GM21447 (cell line): ENCODE measurements around the gene PLEKHM3.

Experiments used
- ATAC-seq: cut with Tn5 transposase; IDR thresholded peaks from one replicate; pipeline ENCODE4 v1.9.1; 2021; ENCODE audit not compliant: unreplicated experiment

PLEKHM3 gene

GRCh38 chr2:207993151-207993763 lies 32.1 kb downstream of the PLEKHM3 start:
- ATAC-seq, result no peak

GRCh38 chr2:207991944-207992343 lies 33.4 kb downstream of the PLEKHM3 start:
- ATAC-seq, result no peak

GRCh38 chr2:207990784-207991183 lies 34.5 kb downstream of the PLEKHM3 start:
- no peak for ATAC-seq

DNA sequence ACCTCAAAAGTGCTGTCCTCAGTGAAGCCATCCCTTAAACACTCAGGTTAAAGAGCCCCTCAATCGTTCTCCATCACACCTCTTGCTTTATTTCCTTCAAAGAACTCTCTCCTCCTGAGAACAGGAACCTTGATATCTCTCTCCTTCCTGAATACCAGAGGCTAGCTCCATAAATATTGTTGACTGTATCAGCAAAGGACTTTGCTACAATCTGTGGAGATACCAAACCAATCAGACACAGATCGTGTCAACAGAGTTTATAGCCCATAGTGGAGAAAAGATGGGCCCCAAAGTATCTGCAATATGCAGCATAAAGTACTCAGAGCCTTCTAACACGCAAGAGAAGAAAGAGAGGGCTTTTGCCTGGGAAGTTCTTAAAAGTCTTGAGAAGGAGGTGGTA lies 36.4 kb downstream of the PLEKHM3 start:
- ATAC-seq, result no peak

GRCh38 chr2:207987025-207987716 lies 38.2 kb downstream of the PLEKHM3 start:
- no peak for ATAC-seq

DNA sequence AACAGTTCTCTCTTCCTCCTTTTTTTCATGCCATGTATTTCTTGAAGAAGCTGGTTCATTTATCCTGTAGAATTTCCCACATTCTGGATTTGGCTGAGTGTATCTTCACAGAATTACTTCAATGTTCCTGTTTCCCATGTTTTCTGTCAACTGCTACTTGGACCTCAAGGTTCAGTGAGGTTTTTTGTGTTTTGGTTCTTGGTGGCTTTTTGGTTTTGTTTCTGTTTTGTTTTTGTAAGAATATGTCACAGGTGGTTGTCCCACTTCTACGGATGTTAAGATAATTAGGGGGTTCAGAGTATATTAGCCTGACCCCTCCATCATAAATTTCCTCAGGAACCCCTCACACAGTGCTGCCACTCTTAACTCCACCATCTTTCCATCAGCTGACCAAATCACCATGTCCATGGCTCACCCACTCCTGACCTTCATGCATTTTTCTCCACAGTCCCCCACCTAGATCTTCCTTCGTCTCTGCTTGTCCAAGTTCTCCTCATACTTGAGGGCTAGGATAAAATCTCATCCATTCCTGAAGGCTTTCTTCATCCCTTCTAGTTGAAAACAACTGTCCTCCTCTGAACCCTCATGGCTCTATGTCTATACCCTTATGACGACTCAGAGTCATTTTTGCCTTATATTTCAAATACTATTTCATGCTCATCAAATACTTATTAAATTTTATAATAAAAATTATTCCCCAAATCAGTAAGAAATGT lies 40.4 kb downstream of the PLEKHM3 start:
- ATAC-seq, result no peak

GRCh38 chr2:207983641-207984042 lies 41.7 kb downstream of the PLEKHM3 start:
- ATAC-seq, result peak; percentile 78

- no peak for ATAC-seq
Measured at GRCh38 chr2:207978177-207978948, 47.0 kb downstream of the PLEKHM3 start.

GRCh38 chr2:207975921-207976320 lies 49.4 kb downstream of the PLEKHM3 start:
- ATAC-seq, result no peak

DNA sequence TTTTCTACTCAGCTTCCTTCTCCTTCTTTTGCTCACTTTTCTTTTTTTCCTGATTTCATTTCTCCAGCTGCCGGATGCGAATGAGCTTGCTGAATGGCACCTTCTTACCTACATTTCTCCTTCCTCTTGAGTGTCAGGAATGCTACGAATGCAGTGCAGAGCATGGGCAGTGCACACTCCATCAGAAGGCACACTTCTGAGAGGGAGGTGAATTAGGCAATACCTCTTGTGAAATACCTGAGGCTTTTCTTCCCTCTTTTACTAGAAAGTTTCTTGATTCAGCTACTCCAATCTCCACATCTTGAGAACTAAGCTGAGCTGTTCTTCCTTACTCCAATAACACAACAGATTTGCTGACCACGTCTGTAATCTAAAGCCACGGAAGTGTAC lies 51.1 kb downstream of the PLEKHM3 start:
- no peak for ATAC-seq

- no peak for ATAC-seq
Measured at GRCh38 chr2:207970826-207971180, 54.5 kb downstream of the PLEKHM3 start.

- ATAC-seq, result no peak
Measured at GRCh38 chr2:207970147-207970825, 55.0 kb downstream of the PLEKHM3 start.

- no peak for ATAC-seq
Measured at GRCh38 chr2:207969249-207969648, 56.1 kb downstream of the PLEKHM3 start.

DNA sequence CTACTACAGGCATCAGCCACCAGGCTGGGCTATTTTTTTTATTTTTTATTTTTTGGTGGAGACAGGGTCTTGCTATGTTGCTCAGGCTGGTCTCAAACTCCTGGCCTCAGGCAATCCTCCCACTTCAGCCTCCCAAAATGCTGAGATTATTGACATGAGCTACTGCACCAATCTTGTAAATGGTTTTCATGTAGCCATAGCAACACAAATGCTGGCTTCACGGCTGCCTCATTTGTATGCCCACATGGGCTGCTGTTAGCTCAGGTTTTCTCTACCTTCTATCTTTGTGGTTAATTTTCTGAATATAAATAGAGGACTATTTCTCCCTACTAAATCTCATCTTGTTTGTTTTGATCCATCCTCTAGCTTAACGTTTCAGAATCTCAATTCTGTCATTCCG lies 58.2 kb downstream of the PLEKHM3 start:
- ATAC-seq, result no peak

- ATAC-seq, result no peak
Measured at GRCh38 chr2:207960911-207961310, 64.4 kb downstream of the PLEKHM3 start.

- ATAC-seq, result no peak
Measured at GRCh38 chr2:207960090-207960489, 65.2 kb downstream of the PLEKHM3 start.

- ATAC-seq, result no peak
Measured at GRCh38 chr2:207956771-207957170, 68.6 kb downstream of the PLEKHM3 start.

- ATAC-seq, result no peak
Measured at GRCh38 chr2:207955456-207955855, 69.9 kb downstream of the PLEKHM3 start.

DNA sequence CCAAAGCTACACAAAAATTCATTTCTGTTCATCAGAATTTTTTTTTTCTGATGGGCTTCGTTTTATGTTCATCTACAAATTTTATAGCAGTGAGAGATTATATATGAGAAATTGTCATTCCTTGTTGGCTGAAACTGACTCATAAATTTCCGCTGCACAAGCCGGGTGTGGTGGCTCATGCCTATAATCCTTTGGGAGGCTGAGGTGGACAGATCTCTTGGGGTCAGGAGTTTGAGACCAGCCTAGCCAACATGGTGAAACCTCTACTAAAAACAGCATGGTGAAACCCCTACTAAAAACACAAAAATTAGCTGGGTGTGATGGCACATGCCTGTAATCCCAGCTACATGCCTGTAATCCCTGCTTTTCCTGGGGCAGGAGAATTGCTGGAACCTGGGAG lies 72.0 kb downstream of the PLEKHM3 start:
- ATAC-seq, result no peak

DNA sequence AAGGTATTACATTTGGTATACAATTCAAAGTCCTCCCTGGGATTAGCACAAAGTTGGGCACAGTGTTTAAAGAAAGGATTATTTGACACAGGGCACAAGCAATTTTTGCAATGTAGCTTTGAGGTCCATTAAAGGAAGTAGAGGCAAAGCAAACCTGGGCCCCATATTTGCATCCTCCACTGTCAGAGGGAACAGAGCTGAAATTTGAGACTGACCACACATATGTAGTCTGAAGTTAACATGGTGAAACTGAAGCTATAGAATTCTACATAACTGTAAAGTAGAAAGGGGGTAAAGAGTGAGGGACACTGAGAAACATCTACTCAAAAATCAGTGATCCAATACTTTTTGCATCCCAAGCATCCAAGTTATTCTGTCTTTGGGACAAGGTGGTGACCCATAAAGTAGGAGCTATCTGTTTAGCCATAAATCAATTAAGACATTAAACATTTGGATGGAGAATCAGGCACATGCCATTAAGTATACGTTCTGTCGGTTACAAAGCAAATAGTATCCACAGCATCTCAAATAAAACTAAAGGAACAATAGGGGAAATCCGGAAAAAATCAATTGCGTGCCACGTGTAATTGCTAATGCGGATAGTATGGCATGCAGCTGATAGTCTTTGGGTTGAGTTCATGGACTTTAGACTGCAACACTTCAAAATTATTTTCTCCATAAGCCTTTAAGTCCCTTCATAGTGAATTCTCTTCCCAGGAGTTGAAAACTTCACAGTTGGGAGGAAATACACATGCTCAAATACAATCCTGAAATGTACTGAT lies 72.6 kb downstream of the PLEKHM3 start:
- ATAC-seq, result no peak
